NCI-H69 (cell line): ENCODE measurements around the gene TNNT3.
A peak's percentile ranks its signal among the peaks of the same experiment; 100 is the strongest.
"Not testable (repeated sequence)": the region's sequence is repeated elsewhere in the genome, so short reads cannot be mapped to it uniquely, and the experiment has no call there.

Experiments used
- DNase-seq: peaks from one replicate; lab custom pipeline; 2025; lab: John Stamatoyannopoulos, UW

TNNT3 gene

GRCh38 chr11:1935156-1936071 lies 15.9 kb downstream of the TNNT3 start:
- DNase-seq, result no peak

- no peak for DNase-seq
Measured at GRCh38 chr11:1936072-1936780, 16.7 kb downstream of the TNNT3 start.

DNA sequence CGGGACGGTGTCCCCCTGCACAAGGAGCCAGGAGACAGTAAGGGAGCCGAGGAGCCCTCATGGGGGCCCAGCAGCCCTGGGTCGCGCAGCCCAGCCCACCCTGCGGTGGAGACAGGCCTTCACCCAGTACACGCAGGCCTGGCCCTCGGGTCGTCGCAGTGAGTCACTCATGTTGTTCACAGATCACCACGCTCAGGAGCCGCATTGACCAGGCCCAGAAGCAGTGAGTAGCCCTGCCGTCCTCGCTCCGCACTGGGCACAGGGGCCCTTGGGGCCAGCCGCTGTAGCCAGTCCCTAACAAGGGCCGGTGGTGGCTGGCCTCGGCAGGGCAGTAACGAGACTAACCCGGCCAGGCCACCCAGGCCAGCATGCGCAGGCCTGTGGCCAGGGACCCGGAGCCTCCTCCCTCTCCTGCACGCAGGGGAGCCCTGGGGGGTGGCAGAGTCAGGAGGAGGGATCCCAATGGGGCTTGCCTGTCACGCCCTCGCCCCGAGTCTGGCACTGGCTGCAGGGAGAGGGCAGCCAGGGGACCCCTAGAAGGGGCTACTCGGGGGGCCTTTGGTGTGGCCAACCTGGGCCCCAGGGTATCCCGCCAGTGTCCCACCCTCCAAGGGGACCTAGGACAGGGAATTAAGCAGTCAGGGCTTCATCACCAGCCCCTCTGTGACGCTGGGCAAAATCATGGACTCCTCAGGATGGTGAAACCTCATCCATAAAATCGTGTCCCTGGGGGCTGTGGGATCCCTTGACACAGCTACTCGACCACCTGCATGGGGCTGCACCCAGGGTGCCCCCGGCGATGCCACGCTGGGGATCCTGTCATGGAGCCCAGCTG lies 17.5 kb downstream of the TNNT3 start:
- DNase-seq, result no peak

GRCh38 chr11:1937616-1938342 lies 18.3 kb downstream of the TNNT3 start:
- DNase-seq, result no peak

DNA sequence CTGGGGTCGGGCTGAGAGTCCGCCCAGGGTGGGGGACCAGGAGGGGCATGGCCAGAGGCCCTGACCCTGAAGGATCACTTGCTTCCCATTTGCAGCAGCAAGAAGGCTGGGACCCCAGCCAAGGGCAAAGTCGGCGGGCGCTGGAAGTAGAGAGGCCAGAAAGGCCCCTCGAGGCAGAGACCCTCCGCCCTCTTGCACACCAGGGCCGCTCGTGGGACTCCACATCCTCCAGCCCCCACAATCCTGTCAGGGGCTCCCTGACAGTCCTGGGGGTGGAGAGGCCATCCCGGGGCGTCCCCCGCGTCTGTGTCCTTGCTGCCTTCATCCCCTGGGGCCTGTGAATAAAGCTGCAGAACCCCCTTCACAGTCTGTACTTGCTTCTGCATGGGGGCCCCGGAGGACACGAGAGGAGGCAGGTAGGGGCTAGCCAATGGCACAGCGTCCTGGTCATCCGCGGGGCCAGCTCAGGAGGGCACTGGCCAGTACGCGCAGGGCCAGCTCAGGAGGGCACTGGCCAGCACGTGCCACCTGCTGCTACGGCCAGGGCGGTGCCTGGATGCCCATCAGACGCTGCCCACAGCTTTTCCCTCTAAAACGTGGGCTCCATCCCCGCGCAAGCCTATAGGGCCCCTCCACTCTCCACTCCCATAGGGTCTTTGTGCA lies 19.0 kb downstream of the TNNT3 start:
- no peak for DNase-seq

DNA sequence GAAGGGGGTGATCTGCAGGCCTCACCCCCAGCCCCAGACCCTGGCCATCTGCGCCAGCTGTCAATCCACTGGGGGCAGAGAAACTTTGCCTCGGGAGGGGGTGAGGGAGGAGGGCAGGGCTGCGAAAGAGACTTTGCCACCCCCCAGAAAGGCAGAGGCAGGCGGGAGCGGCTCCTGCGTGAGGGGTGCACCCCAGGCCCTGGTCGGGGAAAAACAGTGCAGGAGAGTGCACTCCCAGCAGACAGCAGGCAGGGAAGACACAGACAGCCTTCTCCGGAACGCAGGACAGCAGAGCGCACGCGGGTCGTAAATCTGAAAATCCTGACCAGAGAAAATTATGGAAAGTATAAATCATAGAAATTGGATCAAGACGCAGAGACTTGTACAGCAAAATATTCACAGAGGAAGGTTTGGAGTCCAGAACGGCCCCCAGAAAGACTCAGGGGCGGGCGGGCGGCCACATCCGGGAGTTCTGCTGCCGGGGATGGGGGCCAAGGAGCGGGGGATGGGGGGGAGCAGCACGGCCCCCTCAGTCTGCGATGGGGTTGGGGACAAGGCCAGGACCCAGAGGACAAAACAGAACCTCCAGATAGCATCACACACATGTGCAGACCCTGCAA lies 19.6 kb downstream of the TNNT3 start:
- no peak for DNase-seq

- not testable (repeated sequence) for DNase-seq
Measured at GRCh38 chr11:1939788-1940187, 20.3 kb downstream of the TNNT3 start.

DNA sequence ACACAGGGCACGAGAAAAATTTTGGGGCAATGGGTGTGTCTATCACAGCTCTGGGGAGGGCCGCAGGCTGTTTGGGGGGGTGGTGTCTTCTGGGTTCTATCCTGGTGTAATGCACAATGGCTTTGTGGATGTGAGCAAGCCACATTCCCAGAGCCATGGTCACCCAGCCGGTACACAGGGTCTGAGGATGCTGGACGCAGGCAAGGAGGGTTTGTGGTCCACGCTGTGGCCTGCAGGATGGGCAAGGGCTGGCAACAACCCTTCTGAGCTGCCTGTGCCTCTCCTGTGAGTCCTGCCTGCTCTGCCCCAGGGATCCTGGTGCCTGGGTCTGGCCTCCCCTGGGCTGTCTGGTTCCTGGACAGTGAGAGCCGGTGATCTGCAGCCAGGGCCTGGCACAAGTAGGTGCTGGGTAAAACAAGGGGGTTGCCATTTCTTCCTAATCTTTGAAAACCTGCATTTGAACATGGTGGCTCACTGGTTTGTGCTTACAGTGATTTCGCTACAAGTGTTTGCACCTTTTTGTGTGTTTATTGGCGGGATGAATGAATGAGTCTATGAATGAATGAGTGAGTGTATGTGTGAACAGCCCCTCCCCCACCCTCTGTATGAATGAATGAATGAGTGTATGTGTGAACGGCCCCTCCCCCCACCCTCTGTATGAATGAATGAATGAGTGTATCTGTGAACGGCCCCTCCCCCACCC lies 23.2 kb downstream of the TNNT3 start:
- no peak for DNase-seq

DNA sequence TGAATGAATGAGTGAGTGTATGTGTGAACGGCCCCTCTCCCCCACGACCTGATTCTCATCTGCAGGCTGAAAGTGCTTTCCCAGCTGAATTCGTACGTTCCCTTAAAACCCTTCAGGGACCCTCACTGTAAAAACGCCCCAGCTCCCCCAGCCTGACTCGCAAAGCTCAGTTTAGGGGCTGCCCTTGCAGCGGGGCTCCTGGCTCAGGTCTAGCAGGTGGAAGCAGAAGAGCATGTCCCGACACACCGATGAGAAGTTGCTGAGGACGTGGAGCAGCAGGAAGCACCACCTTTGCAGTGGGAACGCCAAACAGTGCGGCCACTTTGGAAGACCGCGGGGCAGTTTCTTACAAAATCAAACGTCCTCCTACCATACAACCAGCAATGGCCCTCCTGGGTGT lies 24.1 kb downstream of the TNNT3 start:
- DNase-seq, result no peak

DNA sequence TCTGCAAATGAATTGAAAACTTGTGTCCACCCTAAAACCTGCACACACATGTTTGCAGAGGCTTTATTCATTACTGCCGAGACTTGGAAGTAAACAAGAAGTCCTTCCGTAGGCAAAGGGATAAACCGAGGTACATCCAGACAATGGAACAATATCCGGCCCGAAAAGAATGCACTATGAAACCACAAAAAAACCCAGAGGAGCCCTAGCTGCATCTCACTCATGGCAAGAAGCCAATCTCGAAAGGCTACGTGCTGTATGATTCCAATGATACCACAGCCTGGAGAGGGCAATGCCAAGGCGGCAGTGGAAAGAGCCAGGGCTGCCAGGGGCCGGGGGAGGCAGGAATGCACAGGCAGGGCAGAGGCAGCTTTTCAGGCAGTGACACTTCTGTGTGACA lies 24.5 kb downstream of the TNNT3 start:
- peak; percentile 21 for DNase-seq

GRCh38 chr11:1946812-1947484 lies 27.4 kb downstream of the TNNT3 start, which contains the start of gene MRPL23:
MRPL23 (plus strand) TSS chr11:1947332; CDS start chr11:1947363, 31 bp downstream.
- DNase-seq, result no peak

DNA sequence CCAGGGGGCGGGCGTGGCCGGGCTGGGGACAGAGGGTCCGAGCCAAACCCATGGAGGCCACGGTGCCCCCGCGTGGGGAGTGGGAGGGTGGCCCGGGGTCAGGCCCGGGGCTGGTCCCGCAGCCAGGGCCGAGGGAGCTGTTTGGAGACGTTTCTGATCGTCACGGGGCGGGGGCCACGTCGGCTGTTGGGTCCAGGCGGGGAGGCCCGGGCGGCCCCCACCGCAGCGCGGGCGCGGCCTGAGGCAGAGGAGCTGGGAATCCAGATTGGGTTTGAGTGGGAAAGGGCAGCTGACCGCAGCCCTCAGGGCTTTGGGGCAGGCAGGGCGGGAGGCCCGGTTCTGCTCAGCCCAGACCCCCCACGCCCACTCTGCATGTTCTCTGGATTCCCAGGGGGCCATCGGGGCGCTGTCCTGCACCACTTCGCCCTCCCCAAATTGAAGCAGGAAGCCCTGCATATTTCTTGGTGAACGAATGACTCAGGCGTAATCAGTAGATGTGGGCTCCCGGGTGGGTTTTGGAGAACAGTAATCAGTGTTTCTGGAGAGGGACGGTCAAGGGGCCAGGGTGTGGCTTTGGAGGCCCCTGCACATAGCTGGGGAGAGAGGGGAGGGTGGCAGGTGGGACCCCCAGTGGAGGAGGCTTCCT lies 28.2 kb downstream of the TNNT3 start:
- DNase-seq, result no peak

DNA sequence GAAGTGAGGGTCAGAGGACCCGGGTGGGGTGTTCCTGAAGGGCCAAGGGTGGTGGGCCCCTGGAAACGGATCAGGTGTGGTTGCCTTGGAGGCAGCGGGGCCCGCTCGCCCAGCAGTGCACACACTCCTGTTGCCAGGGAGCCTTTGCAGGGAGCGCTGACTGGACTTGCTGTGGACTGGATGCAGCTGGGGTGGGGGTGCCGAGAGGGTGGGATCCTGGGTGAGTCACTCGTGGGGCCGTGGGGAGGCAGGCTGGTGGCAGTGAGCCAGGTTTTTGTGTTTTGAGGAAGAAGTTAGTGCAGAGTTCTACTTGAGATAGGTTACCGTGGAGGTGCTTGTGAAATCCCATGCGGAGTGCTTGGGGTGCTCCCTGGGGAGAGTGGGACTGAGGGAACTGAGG lies 28.9 kb downstream of the TNNT3 start:
- no peak for DNase-seq

GRCh38 chr11:1949302-1949701 lies 29.8 kb downstream of the TNNT3 start:
- DNase-seq, result no peak

DNA sequence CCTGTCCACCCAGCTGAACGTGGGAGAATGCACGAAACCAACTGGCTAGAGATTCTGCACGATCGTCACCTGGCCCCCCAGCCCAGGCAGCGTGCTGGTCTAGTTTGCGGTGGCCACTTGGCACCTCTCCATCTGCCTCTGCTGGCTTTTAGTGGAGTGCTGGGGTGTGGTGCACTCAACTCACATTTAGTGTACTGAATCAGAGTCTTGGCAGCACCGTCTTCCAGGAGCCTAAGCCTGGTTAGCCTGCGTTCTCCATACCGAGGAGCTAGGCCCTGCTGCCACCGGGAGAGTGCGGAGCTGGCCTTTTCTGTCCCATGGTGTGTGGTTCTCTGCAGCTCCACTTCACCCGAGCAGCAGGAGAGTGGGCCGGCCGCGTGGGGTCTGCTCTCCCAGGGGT lies 30.4 kb downstream of the TNNT3 start:
- no peak for DNase-seq

DNA sequence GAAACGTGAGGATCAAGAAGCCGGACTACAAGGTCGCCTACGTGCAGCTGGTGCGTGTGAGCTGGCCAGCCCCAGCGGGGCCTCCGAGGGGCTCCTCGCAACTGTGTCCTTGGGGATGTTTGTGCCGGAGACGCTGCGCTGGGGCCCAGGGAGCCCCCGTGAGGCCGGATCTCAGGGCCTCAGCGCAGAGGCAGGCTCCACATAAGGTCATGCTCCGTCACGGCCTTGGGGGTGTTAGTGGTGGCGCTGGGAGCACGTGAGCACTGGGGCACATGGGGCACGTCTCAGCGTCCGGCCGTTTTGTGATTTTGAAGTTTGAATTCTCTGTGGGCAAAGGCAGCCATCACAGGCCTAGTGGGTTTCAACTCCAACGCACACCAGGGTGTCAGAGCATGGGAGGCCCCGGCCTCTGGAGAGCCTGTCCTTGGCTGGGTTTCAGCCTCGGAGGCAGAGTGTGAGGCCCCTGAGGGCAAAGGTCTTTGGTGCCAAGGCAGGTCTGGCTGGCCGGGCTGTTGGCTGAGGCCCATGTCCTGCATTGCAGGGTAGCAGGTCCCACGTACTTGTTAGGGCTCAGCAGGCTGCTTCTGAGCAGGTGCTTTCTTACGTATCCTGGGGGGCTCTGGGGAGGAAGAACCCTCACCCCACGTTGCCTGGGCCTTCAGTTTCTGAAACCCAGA lies 33.4 kb downstream of the TNNT3 start:
- DNase-seq, result no peak

DNA sequence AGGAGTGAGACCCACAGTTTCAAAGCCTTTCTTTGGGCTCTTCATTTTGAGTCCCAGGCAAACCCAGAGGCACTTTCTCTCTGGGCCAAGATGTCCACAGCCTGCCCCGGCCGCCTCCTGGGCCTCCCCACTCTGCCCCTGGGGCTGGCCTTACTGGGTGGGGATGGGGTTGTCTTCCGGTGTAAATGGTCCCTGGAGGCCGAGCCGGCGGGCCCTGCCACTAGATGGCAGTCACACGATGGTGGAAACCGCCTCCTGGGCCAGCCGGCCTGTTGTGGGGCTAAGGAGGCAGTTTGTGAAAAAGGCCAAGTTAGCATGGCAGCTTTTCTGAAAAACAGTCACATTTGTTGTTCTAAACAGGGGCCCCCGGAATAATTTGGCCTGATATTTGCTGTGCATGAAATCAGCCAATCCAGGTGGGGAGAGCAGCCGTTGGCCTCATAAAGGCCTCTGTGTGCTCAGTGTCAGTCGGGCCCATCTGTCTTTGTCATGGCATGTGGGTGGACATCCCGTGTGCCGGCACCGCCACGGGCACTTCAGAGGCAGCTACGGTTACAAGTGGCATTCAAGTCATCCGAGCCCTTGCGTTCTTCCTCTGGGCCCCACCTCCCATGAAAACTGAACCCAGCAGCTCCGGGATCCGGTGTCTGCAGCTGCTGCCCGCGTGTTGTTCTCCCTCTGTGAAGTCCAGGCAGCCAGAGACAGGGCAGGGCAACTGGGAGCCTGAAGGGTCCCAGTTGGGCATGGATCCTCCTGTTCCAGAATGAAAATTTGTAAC lies 34.2 kb downstream of the TNNT3 start:
- peak; percentile 14 for DNase-seq

DNA sequence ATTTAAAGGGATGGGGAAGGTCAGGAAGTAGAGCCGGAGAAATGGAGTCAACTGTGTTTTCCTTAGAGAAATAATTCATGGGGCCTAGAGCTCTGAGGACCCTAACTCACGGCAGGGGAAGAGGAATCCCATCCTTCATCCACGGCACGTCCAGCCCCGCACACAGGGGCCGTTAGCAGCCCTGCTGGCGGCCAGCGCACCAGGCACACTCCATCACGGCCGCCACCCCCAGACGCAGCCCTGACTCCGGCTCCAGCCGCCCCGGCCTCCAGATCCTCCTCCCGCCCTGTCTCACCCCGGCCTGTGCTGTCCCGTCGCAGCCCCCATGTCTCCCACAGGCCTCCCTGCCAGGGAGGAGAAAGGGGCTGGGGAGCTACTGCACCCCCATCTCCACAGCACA lies 38.9 kb downstream of the TNNT3 start:
- DNase-seq, result no peak
